CD4-positive, alpha-beta T cell treated with Interleukin-15 for 4 hours (primary cell): ENCODE data around the gene PIK3CB.
"Not testable (repeated sequence)": the region's sequence is repeated elsewhere in the genome, so short reads cannot be mapped to it uniquely, and the experiment has no call there.

ENCODE experiments used
- DNase-seq: peaks from one replicate; pipeline ENCODE4 v3.0.0-alpha.2; 2020; ENCODE audit warnings: low spot score

The PIK3CB gene

GRCh38 chr3:138747225-138747624 lies 87.5 kb downstream of the PIK3CB start:
- no peak for DNase-seq

GRCh38 chr3:138740072-138740471 lies 94.7 kb downstream of the PIK3CB start:
- DNase-seq = no peak

DNA sequence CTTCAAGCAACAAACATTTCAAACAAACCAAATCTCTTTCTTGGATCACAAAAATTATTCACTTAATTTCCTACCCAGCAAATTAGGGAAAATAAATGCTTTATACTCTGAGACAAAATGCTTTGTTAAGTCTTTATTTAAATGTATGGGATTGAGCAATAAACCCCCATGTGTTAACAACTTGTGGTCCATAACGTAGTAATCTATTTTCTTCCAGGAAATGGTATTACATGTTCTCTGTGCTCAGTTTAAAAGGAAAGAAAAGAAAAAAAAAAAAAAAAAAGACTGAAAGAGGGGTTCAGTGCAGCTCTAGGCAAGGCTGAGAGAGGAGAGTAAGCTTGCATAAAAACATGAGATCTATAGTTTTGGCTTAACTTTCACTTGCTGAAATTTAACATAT lies 102.3 kb downstream of the PIK3CB start:
- no peak for DNase-seq

- DNase-seq = no peak
Observed at GRCh38 chr3:138726946-138727730, 107.6 kb downstream of the PIK3CB start.

- not testable (repeated sequence) for DNase-seq
Observed at GRCh38 chr3:138726042-138726441, 108.7 kb downstream of the PIK3CB start.

DNA sequence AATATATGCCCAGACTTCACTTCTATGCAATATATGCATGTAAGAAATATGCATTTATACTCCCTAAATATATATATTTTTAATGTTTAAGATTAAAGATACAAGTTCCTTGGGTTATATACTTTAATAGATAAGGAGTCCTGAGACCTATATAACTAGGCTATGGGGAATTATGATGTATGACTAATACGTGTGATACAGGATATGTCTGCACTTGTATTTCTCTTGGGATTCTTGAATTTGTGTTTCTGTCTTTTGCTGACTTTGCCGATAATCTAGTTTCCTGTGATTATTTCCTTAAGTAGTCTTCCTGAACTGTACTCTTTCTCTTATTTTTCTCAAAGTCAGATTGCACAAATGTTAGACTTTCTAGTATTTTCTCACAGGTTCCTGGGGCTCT lies 109.6 kb downstream of the PIK3CB start:
- no peak for DNase-seq

- DNase-seq = no peak
Observed at GRCh38 chr3:138724443-138724842, 110.3 kb downstream of the PIK3CB start.

GRCh38 chr3:138718849-138719248 lies 115.9 kb downstream of the PIK3CB start:
- no peak for DNase-seq

DNA sequence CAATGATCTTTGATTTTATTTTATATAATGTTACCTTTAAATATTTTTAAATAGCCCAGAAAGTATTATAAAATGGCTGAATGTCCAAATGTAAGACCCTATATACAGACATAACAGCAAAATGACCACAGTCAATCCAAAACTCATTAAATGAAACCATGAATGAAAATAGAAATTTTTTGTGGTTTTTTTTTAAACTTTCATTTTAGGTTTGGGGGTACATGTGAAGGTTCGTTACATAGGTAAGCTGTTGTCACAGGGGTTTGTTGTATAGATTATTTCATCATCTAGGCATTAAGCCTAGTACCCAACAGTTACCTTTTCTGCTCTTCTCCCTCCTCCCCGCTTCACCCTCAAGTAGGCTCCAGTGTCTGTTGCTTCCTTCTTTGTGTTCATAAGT lies 117.4 kb downstream of the PIK3CB start:
- DNase-seq = no peak

DNA sequence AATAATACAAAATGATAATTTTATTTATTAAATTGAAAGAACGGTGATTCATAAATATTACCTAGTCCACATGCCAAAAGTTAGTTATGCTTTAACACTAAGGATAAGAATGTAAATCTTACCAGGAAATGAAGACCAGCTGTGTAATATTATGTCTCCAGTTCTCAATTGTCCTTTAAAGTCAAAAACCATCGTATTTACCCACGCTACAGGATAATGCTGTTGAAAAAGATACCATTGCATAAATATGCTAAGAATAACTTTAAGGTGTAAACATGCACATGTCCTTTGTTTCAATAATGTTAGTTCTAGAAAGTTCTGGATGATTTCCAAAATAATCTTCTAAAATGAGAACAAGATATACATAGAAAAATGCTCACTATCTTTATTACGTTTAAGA lies 122.6 kb downstream of the PIK3CB start:
- no peak for DNase-seq

GRCh38 chr3:138705675-138706074 lies 129.1 kb downstream of the PIK3CB start:
- DNase-seq = no peak

DNA sequence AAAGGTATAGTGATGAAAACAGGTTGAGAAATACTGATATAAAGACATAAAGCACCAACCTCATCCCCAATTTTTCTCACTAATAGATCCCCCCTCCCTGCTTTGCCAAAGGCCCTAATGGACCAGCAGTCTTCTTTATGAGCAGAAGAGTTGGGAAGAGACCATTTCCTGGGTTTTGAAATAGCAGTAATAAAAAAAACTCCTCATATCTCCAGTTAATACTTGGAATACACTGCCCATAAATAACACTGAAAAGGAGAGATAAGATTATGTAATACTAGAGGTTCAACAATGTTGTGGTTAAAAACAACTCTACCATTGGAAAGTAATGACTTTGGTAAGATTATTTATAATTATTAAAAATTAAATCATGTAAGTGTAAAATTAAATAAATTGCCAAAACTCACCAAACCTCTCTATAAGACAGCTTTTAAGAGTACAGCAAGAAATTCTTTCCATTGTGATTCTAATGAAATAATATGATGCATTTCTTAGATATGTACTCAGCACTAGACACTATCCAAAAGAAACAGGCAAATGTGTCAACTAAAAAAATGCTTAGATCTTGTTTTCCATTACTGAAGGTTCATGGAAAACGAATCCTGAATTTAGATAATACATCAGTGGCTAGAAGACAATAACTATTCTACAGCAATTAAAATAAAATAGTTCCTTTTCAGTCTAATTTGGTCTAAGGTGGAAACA lies 137.9 kb downstream of the PIK3CB start:
- DNase-seq = no peak

DNA sequence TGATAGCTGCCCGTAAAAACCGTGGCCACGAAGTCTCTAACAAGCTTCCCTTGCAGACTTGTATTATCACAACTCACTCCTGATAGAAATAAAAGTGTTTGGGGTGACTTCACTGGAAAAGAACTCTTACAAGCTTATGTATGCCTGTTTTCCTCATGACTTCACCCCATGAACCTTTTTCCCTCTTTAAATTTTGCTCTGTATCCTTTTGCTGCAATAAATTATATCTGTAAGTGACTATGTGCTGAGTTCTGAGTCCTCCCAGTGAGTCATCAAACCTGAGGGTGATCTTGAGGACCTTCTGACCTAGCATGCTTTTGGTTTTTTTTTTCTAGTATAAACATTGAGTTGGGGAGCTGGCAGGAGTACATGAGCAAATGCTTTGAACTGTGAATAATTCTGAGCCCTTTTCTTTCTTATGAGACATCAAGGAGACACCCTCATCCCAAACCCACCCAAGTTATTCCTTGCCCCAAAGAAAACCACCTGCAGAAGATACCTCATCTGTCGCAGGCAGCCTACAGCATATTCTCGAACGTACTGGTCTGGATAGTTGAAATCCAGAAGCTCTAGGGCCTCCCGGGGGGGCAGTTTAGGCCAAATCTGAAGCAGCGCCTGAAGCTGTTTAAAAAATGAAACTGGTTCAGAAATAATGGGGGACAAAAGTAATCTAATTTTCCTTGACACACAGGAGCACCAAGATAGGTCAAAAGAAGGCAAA lies 140.3 kb downstream of the PIK3CB start:
- DNase-seq = no peak

DNA sequence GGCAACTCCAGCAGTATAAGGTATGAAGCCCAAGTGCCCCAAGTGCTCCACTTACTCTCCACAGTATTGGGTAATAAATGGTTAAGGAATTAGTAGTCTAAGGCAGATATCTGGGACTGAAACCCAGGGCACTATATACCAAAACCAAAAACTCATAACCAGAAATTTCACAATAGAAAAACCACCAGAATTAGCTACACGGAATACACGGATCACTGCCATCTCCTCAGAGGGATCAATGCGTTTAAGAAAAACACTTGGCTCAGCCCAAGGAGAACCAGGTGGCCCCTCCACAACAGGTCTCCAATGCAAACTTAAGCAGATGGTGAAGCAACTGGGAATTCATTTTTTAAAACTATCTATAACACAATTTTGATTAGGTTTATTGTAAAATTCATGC lies 142.6 kb downstream of the PIK3CB start:
- no peak for DNase-seq

DNA sequence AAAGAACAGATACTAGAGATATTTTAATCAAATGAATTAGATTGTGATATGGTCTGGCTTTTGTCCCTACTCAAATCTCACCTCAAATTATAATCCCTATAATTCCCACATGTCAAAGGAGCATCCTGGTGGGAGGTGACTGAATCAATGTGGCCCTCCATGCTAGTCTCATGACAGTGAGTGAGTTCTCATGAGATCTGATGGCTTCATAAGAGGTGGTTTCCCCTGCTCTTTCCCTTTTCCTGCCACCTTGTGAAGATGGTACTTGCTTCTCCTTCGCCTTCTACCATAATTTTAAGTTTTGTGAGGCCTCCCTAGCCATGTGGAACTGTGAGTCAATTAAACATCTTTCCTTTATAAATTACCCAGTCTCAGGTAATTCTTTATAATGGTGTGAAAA lies 143.4 kb downstream of the PIK3CB start:
- DNase-seq = no peak

DNA sequence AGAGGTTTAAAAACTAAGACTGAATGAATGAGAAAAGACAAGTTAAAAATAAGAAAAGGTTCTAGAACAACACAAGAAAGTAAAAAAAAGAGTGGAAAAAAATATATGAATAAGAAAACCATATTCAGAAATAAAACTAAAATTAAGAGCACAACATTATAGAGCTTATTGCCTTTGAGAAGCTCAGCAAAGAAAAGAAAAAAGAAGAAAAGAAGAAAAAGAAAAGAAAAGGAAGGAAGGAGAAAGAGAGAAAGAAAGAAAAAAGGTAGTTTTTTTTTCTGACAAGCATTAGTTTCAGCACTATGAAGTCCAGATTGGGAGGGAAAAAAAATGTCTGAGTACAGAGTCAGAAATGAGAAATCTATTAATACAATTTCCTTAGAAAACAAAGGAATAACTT lies 144.7 kb downstream of the PIK3CB start:
- no peak for DNase-seq

DNA sequence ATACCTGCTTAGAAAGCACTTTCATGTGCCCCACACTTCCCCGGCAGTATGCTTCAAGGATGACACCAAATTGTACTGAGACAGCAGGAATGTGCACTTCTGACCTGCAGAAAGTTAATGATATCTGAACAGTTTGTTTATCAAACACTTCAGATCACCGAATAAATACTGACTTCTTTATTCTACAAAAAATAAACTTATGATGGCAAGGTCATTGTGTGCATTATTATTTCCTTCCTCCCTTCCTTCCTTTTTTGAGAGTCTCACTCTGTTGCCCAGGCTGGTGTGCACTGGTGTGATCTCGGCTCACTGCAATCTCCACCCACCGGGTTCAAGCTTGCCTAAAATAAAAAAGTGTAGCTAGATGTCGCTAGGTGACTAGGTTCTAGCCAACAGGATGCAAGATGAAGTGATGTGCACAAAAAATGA lies 145.8 kb downstream of the PIK3CB start:
- peak; percentile 14 for DNase-seq

GRCh38 chr3:138687236-138687635 lies 147.5 kb downstream of the PIK3CB start:
- no peak for DNase-seq

GRCh38 chr3:138686771-138687221 lies 147.9 kb downstream of the PIK3CB start:
- peak; percentile 1 for DNase-seq

DNA sequence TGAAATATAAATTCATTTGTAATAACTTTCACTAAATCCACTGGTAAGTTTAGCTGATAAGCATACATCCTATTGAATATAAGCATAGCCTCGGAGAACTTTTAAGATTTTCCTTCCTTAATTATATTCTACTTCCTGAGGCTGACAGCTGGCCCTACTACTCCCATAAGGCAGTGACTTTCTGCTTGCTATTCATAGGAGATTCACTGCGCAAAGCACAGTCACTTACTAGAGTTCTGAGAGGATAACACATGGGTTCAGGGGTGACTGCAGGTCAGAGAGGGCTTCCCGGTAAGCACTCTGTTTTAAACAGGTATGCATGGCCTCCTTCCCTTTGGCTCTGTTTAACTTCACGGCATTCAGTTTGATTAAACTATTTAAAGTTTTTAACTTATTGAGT lies 150.3 kb downstream of the PIK3CB start:
- no peak for DNase-seq

DNA sequence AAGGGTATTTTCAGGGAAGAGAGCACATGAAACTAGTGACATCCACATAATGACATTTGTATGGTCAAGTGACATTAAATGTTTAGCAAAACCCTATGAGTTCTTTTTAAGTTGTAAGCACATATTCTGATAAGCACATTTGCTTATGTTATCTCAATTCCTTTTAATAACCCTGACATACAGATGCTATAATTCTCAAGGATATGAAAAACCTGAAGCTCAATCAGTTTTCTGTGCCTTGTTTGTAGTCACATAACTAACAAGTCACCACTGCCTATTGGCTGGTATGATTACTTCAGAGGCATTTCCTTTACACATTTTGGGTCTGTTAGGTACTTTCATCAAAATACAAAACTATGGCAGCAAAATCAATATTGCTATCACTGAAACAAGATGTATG lies 152.1 kb downstream of the PIK3CB start:
- no peak for DNase-seq

DNA sequence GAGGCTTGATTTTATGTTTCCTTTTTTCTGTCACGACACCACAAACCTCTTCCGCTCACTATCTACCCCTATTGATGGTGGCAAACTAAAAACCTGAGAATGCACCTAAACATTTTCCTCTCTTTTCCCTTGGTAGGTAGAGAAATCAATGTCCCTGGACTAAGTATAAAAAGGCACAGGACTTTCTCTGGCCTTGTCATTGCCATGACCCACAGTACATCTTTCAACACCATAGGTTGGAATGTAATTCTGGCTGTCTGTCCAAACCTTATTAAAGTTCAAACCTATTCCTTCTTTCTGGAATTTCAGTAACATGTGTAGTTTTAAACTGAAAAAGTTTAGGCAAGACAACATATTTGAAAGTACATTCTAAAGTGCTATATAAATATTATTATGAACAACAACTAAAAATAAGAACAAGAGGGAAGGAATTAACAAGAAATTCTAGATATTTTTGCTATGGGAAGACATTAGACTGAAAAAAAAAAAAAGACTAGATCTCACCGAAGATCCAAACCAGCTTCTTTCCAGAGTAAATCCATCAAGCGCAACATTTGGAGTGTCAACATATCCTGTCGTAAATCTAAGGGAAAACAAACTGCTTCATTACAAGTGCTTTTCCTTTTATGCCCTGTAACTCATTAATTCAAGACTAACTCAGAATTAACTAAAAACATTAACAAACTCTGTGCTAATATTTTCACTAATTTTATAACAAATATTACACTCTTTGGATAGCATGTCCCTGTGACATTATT lies 153.1 kb downstream of the PIK3CB start:
- DNase-seq = no peak
